Memory B cell (primary cell): Measurements from ENCODE around the gene TM9SF3.
"Not testable (repeated sequence)": the region's sequence is repeated elsewhere in the genome, so short reads cannot be mapped to it uniquely, and the experiment has no call there.

ENCODE experiments used
- ATAC-seq: fragments of 150-1000 bp; cut with Tn5 transposase; 2 replicates; pipeline ENCODE4 v1.10.0; 2021; ENCODE audit warnings: low read depth, mild to moderate bottlenecking, moderate library complexity
- DNase-seq, 2 donors: peaks; one replicate each; pipeline ENCODE4 v3.0.0; 2022; ENCODE audit warnings: low spot score in 2 of 2
- H3K27ac Mint-ChIP-seq: one replicate; pipeline ENCODE4 v1.8.0; 2022; ENCODE audit warnings: mild to moderate bottlenecking, moderate library complexity, mixed read lengths
- H3K27me3 Mint-ChIP-seq: one replicate; pipeline ENCODE4 v1.8.0; 2022; ENCODE audit warnings: mixed read lengths
- H3K36me3 Mint-ChIP-seq: one replicate; pipeline ENCODE4 v1.8.0; 2022; ENCODE audit warnings: mild to moderate bottlenecking, mixed read lengths
- H3K4me1 Mint-ChIP-seq: one replicate; pipeline ENCODE4 v1.8.0; 2022; ENCODE audit warnings: mixed read lengths
- H3K4me3 Mint-ChIP-seq: one replicate; pipeline ENCODE4 v1.8.0; 2022; ENCODE audit warnings: mild to moderate bottlenecking, moderate library complexity, mixed read lengths
- H3K9me3 Mint-ChIP-seq: one replicate; pipeline ENCODE4 v1.8.0; 2022; ENCODE audit warnings: mixed read lengths

TM9SF3 gene

GRCh38 chr10:96588060-96588554 is 1.3 kb upstream of the TM9SF3 start:
- H3K9me3 Mint-ChIP-seq, result no peaks in the 10 kb centered on the region
- ATAC-seq, result no peak
- H3K27ac Mint-ChIP-seq, result no peak overlapping the region
- DNase-seq, result no peak
- H3K4me3 Mint-ChIP-seq, result no peak overlapping the region
- peaks cover 17% of the 10 kb centered on the region for H3K4me1 Mint-ChIP-seq
- no peaks in the 10 kb centered on the region for H3K36me3 Mint-ChIP-seq
- no peaks in the 10 kb centered on the region for H3K27me3 Mint-ChIP-seq

GRCh38 chr10:96587264-96588059 is 650 bp upstream of the TM9SF3 start:
- H3K4me3 Mint-ChIP-seq, result no peak overlapping the region
- H3K36me3 Mint-ChIP-seq, result no peaks in the 10 kb centered on the region
- H3K9me3 Mint-ChIP-seq, result no peaks in the 10 kb centered on the region
- no peak overlapping the region for H3K27ac Mint-ChIP-seq
- peaks cover 17% of the 10 kb centered on the region for H3K4me1 Mint-ChIP-seq
- H3K27me3 Mint-ChIP-seq, result no peaks in the 10 kb centered on the region
- ATAC-seq (peak; percentile 19), DNase-seq (no peak)

- Mint-ChIP-seq H3K36me3 (no peaks in the 10 kb centered on the region), H3K9me3 (no peaks in the 10 kb centered on the region), H3K4me1 (peaks cover 20% of the 10 kb centered on the region), H3K4me3 (peak overlapping the region; percentile 89), H3K27ac (no peak overlapping the region), H3K27me3 (no peaks in the 10 kb centered on the region)
- ATAC-seq (no peak), DNase-seq (no peak)
Measured at GRCh38 chr10:96585736-96586418, 935 bp downstream of the TM9SF3 start.

- ATAC-seq, result no peak
- peak overlapping the region; percentile 49 for H3K4me3 Mint-ChIP-seq
- DNase-seq, result no peak
- no peaks in the 10 kb centered on the region for H3K27me3 Mint-ChIP-seq
- peaks cover 21% of the 10 kb centered on the region for H3K4me1 Mint-ChIP-seq
- no peak overlapping the region for H3K27ac Mint-ChIP-seq
- H3K9me3 Mint-ChIP-seq, result peaks cover 2% of the 10 kb centered on the region
- H3K36me3 Mint-ChIP-seq, result peaks cover 2% of the 10 kb centered on the region
Measured at GRCh38 chr10:96584474-96584873, 2.3 kb downstream of the TM9SF3 start.

GRCh38 chr10:96584035-96584434 is 2.8 kb downstream of the TM9SF3 start:
- Mint-ChIP-seq H3K4me3 (no peak overlapping the region), H3K9me3 (peaks cover 2% of the 10 kb centered on the region), H3K27ac (peak overlapping the region; percentile 53), H3K4me1 (peaks cover 21% of the 10 kb centered on the region), H3K36me3 (peaks cover 2% of the 10 kb centered on the region), H3K27me3 (no peaks in the 10 kb centered on the region)
- ATAC-seq (no peak), DNase-seq (no peak)

- Mint-ChIP-seq H3K36me3 (peaks cover 13% of the 10 kb centered on the region), H3K4me1 (peaks cover 30% of the 10 kb centered on the region), H3K4me3 (no peak overlapping the region), H3K27me3 (no peaks in the 10 kb centered on the region), H3K9me3 (peaks cover 2% of the 10 kb centered on the region), H3K27ac (peak overlapping the region; percentile 9)
- DNase-seq (no peak), ATAC-seq (no peak)
Measured at GRCh38 chr10:96579133-96579532, 7.7 kb downstream of the TM9SF3 start.

GRCh38 chr10:96578633-96579032 is 8.2 kb downstream of the TM9SF3 start:
- DNase-seq (no peak), ATAC-seq (no peak)
- Mint-ChIP-seq H3K27me3 (no peaks in the 10 kb centered on the region), H3K27ac (peak overlapping the region; percentile 9), H3K9me3 (peaks cover 2% of the 10 kb centered on the region), H3K36me3 (peaks cover 17% of the 10 kb centered on the region), H3K4me1 (peaks cover 30% of the 10 kb centered on the region), H3K4me3 (no peak overlapping the region)

GRCh38 chr10:96578022-96578421 is 8.8 kb downstream of the TM9SF3 start:
- H3K27ac Mint-ChIP-seq, result no peak overlapping the region
- peaks cover 2% of the 10 kb centered on the region for H3K9me3 Mint-ChIP-seq
- peaks cover 32% of the 10 kb centered on the region for H3K4me1 Mint-ChIP-seq
- H3K4me3 Mint-ChIP-seq, result no peak overlapping the region
- ATAC-seq, result no peak
- no peaks in the 10 kb centered on the region for H3K27me3 Mint-ChIP-seq
- no peak for DNase-seq
- peaks cover 20% of the 10 kb centered on the region for H3K36me3 Mint-ChIP-seq

GRCh38 chr10:96577069-96577468 is 9.7 kb downstream of the TM9SF3 start:
- ATAC-seq (no peak), DNase-seq (no peak)
- Mint-ChIP-seq H3K9me3 (peaks cover 2% of the 10 kb centered on the region), H3K27me3 (no peaks in the 10 kb centered on the region), H3K4me3 (no peak overlapping the region), H3K36me3 (peaks cover 20% of the 10 kb centered on the region), H3K4me1 (peaks cover 34% of the 10 kb centered on the region), H3K27ac (peak overlapping the region; percentile 24)

- Mint-ChIP-seq H3K36me3 (peaks cover 20% of the 10 kb centered on the region), H3K4me3 (no peak overlapping the region), H3K4me1 (peaks cover 32% of the 10 kb centered on the region), H3K9me3 (peaks cover 2% of the 10 kb centered on the region), H3K27ac (peak overlapping the region; percentile 24), H3K27me3 (no peaks in the 10 kb centered on the region)
- DNase-seq (no peak), ATAC-seq (peak; percentile 69)
Measured at GRCh38 chr10:96576277-96576980, 10.4 kb downstream of the TM9SF3 start.

GRCh38 chr10:96574564-96574963 is 12.2 kb downstream of the TM9SF3 start:
- ATAC-seq, H3K4me3 Mint-ChIP-seq, DNase-seq, H3K27ac Mint-ChIP-seq, H3K27me3 Mint-ChIP-seq, H3K9me3 Mint-ChIP-seq: not testable (repeated sequence)
- Mint-ChIP-seq H3K4me1 (peaks cover 25% of the 10 kb centered on the region), H3K36me3 (peaks cover 18% of the 10 kb centered on the region)

- Mint-ChIP-seq H3K27ac (no peak overlapping the region), H3K4me1 (peaks cover 22% of the 10 kb centered on the region), H3K9me3 (no peaks in the 10 kb centered on the region), H3K4me3 (no peak overlapping the region), H3K27me3 (no peaks in the 10 kb centered on the region), H3K36me3 (peaks cover 22% of the 10 kb centered on the region)
- ATAC-seq, result no peak
- DNase-seq, result no peak
Measured at GRCh38 chr10:96573036-96573435, 13.8 kb downstream of the TM9SF3 start.

- H3K36me3 Mint-ChIP-seq, result peaks cover 21% of the 10 kb centered on the region
- no peaks in the 10 kb centered on the region for H3K27me3 Mint-ChIP-seq
- H3K4me3 Mint-ChIP-seq, result no peak overlapping the region
- DNase-seq, result no peak
- H3K27ac Mint-ChIP-seq, result no peak overlapping the region
- no peak for ATAC-seq
- H3K4me1 Mint-ChIP-seq, result peaks cover 23% of the 10 kb centered on the region
- no peaks in the 10 kb centered on the region for H3K9me3 Mint-ChIP-seq
Measured at GRCh38 chr10:96570983-96571964, 15.5 kb downstream of the TM9SF3 start.
